NCI-H524 treated with DMSO at 0.1 percent for 48 hours (cell line): ENCODE data around the gene MSANTD2.

Experiments
- DNase-seq: peaks from one replicate; lab custom pipeline; 2025; lab: John Stamatoyannopoulos, UW

MSANTD2 gene

GRCh38 chr11:124732230-124732629, 68.0 kb downstream of the MSANTD2 start:
- no peak for DNase-seq

DNA sequence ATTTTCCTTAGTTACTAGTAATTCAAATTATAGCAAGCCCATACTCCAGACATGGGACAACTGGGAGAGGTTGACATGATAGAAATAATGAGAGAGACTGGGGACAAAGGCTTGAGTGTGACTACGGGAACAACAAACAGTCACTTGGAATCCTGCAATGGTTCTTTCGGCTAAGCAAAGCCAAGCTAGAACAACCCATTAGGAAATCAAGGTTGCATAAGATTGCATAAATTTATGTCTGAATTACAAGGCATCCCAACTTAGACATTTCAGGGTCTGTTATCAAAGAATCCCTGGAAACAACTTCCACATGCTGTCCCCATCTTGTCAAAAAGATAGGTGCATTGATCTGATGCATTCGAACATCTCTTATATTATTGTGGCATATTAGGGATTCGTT, 70.6 kb downstream of the MSANTD2 start:
- DNase-seq, result no peak

- DNase-seq, result no peak
These were observed 72.1 kb downstream of the MSANTD2 start for GRCh38 chr11:124728134-124728533.

DNA sequence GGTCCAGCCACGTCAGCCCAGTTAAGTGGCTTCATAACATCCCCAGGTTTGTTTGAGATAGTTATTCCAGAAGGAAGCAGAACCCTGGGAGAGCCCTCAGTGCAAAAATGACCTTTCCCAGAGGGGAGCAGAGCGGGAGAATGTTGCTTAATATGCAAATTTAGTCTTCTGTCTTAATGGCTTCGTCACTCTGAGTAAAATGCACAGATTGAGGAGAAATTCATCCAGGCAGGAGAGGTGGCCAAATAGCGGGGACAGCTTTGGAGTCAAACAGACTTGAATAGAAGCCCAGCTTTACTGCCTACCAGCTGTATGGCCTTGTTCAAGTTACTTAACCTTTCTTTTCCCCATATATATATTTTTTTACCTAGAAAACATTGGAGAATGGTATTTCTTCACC, 72.7 kb downstream of the MSANTD2 start:
- DNase-seq, result no peak

DNA sequence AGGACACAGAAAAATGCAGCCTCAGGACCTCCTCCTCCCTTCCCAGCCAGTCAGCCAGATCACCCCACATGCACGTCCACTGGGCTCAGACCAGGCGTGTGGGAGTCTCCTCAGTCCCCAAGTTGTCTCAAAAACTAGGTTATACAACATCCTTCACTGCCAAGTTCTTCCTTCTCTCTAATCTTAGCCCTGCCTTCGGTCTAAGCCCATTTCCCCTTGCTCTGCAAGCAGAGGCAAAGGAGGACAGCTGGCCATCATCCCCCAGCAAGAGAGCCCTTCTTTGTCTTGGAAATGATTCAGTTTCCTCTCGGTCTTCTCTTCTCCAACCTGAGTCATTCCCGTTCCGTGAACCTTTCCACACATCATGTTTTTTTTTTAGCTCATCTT, 74.5 kb downstream of the MSANTD2 start:
- DNase-seq, result no peak

- DNase-seq, result no peak
These were observed 75.1 kb downstream of the MSANTD2 start for GRCh38 chr11:124724979-124725718.

GRCh38 chr11:124722176-124722575, 78.0 kb downstream of the MSANTD2 start:
- no peak for DNase-seq

- DNase-seq, result no peak
These were observed 80.7 kb downstream of the MSANTD2 start for GRCh38 chr11:124719534-124719933.

GRCh38 chr11:124718801-124719200, 81.4 kb downstream of the MSANTD2 start:
- DNase-seq, result no peak

- no peak for DNase-seq
These were observed 82.2 kb downstream of the MSANTD2 start for GRCh38 chr11:124717786-124718651.

DNA sequence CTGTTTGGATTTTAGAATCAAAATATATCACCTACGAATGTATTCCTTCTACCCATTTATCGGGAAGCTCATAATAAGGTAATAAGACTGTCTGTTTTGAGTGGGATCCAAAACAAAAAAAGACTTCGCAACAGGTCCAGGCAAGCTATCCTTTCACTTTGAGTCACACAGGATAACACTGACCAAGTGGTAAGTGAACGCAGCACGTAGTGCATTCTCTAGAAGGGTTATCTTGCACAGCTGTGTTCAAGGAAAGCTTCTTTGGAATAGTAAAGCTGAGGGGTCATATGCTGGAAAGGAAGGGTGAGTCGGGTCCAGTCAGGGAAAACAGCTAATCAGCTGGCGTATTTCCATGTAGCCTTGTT, 82.8 kb downstream of the MSANTD2 start:
- no peak for DNase-seq

GRCh38 chr11:124716591-124716990, 83.6 kb downstream of the MSANTD2 start:
- DNase-seq, result peak; percentile 57
